A673 (cell line): ENCODE measurements around the gene SHISAL1.

Experiments
- CTCF ChIP-seq: fragments of 300-800, 200-600 bp; sonication (generic); conservative IDR thresholded peaks from 2 replicates; pipeline ENCODE4 v1.5.1; 2017; ENCODE audit warnings: low read depth, mild to moderate bottlenecking, antibody characterized with exemption, low read length, moderate library complexity, mixed read lengths
- EZH2 ChIP-seq: fragments of 200-600 bp; sonication (generic); IDR thresholded peaks from 2 replicates; pipeline ENCODE4 v1.6.1; 2017; ENCODE audit warnings: borderline replicate concordance, low read depth, mild to moderate bottlenecking, mixed read lengths, antibody characterized with exemption, low read length; ENCODE audit not compliant: poor library complexity, severe bottlenecking

- TF ChIP-seq EZH2 (no peak), CTCF (no peak)
Observed at GRCh38 chr22:44256556-44257485, 55.9 kb downstream of the SHISAL1 start.
